OCI-LY1 (cell line): Measurements from ENCODE around the gene VKORC1.
"Not testable (repeated sequence)": the region's sequence is repeated elsewhere in the genome, so short reads cannot be mapped to it uniquely, and the experiment has no call there.

Experiments used
- H2AFZ ChIP-seq: fragments of 200-600 bp; sonication (generic), shearing (Covaris generic); 2 replicates; pipeline ENCODE4 v1.6.0; 2014; ENCODE audit warnings: antibody characterized with exemption, mild to moderate bottlenecking, low read length
- H3F3A ChIP-seq: fragments of 200-600 bp; sonication (generic), shearing (Covaris generic); 2 replicates; pipeline ENCODE4 v1.6.0; 2014; ENCODE audit warnings: mild to moderate bottlenecking, antibody characterized with exemption, low read length, moderate library complexity; ENCODE audit not compliant: insufficient read depth
- H3K27ac ChIP-seq: fragments of 200-600 bp; sonication (generic); 2 replicates; pipeline ENCODE4 v1.5.1; 2014; ENCODE audit warnings: low read length, mixed run types, mild to moderate bottlenecking, low read depth; ENCODE audit not compliant: poor library complexity, severe bottlenecking
- H3K27me3 ChIP-seq: fragments of 200-600 bp; sonication (generic); 2 replicates; pipeline ENCODE4 v1.6.0; 2014; ENCODE audit warnings: antibody characterized with exemption, mild to moderate bottlenecking, low read length, moderate library complexity; ENCODE audit not compliant: insufficient read depth
- H3K36me3 ChIP-seq: fragments of 200-600 bp; sonication (generic); 2 replicates; pipeline ENCODE4 v1.6.1; 2014; ENCODE audit warnings: mild to moderate bottlenecking, antibody characterized with exemption, low read length, moderate library complexity, mixed read lengths; ENCODE audit not compliant: insufficient read depth
- H3K4me1 ChIP-seq: fragments of 200-600 bp; sonication (generic); 2 replicates; pipeline ENCODE4 v1.5.1; 2014; ENCODE audit warnings: mild to moderate bottlenecking, low read length, moderate library complexity; ENCODE audit not compliant: insufficient read depth, severe bottlenecking
- H3K4me2 ChIP-seq: fragments of 200-600 bp; sonication (generic), shearing (Covaris generic); 2 replicates; pipeline ENCODE4 v1.6.1; 2014; ENCODE audit warnings: low read length
- H3K4me3 ChIP-seq: fragments of 200-600 bp; sonication (generic); 2 replicates; pipeline ENCODE4 v1.5.1; 2014; ENCODE audit warnings: low read length, low read depth, mild to moderate bottlenecking, mixed read lengths; ENCODE audit not compliant: poor library complexity, severe bottlenecking
- H3K79me2 ChIP-seq: fragments of 200-600 bp; shearing (Covaris generic); 2 replicates; pipeline ENCODE4 v1.6.1; 2016; ENCODE audit warnings: mixed run types, low read length, mixed read lengths; ENCODE audit not compliant: insufficient read depth
- H3K9ac ChIP-seq: fragments of 200-600 bp; sonication (generic), shearing (Covaris generic); 2 replicates; pipeline ENCODE4 v1.6.1; 2014; ENCODE audit warnings: mild to moderate bottlenecking, low read length, mixed read lengths
- H3K9me2 ChIP-seq: fragments of 200-600 bp; sonication (generic), shearing (Covaris generic); 2 replicates; pipeline ENCODE4 v1.6.1; 2014; ENCODE audit warnings: low read depth, mild to moderate bottlenecking, low read length, mixed read lengths
- H3K9me3 ChIP-seq: fragments of 200-600 bp; shearing (Covaris generic); 2 replicates; pipeline ENCODE4 v1.6.1; 2014; ENCODE audit warnings: low read length, mixed read lengths
- H4K20me1 ChIP-seq: fragments of 200-600 bp; sonication (generic), shearing (Covaris generic); 2 replicates; pipeline ENCODE4 v1.6.0; 2016; ENCODE audit warnings: mild to moderate bottlenecking, low read length; ENCODE audit not compliant: insufficient read depth
- CTCF ChIP-seq: fragments of 200-600 bp; sonication (generic), shearing (Covaris generic); IDR thresholded peaks from 2 replicates; pipeline ENCODE4 v1.5.1; 2017; ENCODE audit warnings: mild to moderate bottlenecking, antibody characterized with exemption, low read length, moderate library complexity, mixed read lengths
- EZH2 ChIP-seq: fragments of 200-600 bp; sonication (generic), shearing (Covaris generic); IDR thresholded peaks from 2 replicates; pipeline ENCODE4 v1.8.0; 2017; ENCODE audit warnings: borderline replicate concordance, mixed run types, mild to moderate bottlenecking, antibody characterized with exemption, low read length, moderate library complexity, mixed read lengths

The VKORC1 gene

GRCh38 chr16:31107465-31107867, 12.9 kb upstream of the VKORC1 start:
- Histone ChIP-seq H3F3A (peaks cover 5% of the 10 kb centered on the region), H3K9me2 (no peaks in the 10 kb centered on the region), H3K9me3 (no peaks in the 10 kb centered on the region), H3K27me3 (no peaks in the 10 kb centered on the region), H2AFZ (no peak overlapping the region), H3K4me2 (peak overlapping the region; percentile 94), H3K27ac (peak overlapping the region; percentile 64), H3K4me1 (peaks cover 25% of the 10 kb centered on the region), H3K36me3 (peaks cover 26% of the 10 kb centered on the region), H3K9ac (peak overlapping the region; percentile 95; the same call in 1 of the 2 replicates), H4K20me1 (no peaks in the 10 kb centered on the region), H3K79me2 (no peaks in the 10 kb centered on the region), H3K4me3 (peak overlapping the region; percentile 95)
- no peak for TF ChIP-seq CTCF
- no peak for TF ChIP-seq EZH2

DNA sequence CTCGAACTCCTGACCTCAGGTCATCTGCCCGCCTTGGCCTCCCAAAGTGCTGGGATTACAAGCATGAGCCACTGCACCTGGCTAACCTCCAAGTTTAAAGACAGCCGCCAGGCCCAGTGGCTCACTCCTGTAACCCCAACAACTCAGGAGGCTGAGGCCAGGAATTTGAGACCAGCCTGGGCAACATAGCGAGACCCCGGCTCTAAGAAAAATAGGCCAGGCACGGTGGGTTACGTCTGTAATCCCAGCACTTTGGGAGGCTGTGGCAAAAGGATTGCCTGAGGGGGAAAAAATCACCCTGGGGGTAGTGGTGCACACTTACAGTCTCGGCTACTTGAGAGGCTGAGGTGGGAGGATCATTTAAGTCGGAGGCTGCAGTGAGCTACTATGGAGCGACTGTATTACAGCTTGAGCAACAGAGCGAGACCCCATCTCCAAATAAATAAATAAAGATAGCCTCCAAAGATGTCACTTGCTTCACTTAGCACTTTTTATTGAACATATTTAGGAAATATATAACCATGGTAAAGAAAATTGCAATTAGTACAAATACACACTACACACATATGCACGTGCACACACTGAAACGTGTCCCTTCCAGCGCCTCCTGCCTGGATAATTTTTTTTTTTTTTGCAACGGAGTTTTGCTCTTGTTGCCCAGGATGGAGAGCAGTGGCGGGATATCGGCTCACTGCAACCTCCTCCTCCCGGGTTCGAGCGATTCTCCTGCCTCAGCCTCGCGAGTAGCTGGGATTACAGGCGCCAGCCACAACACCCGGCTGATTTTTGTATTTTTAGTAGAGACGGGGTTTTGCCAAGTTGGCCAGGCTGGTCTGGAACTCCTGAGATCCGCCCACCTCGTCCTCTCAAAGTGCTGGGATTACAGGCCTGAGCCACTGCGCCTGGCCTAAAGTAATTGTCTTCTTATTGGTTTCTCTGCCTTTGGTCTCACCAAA, 12.2 kb upstream of the VKORC1 start:
- Histone ChIP-seq H4K20me1 (no peaks in the 10 kb centered on the region), H3K79me2 (no peaks in the 10 kb centered on the region), H3K4me3 (no peak overlapping the region), H3K36me3 (peaks cover 20% of the 10 kb centered on the region; the same call in 1 of the 2 replicates), H3K9me3 (no peaks in the 10 kb centered on the region), H3K4me1 (peaks cover 25% of the 10 kb centered on the region), H3K9me2 (no peaks in the 10 kb centered on the region), H3K4me2 (peak overlapping the region; percentile 94; the same call in 1 of the 2 replicates), H3K27me3 (no peaks in the 10 kb centered on the region), H3K27ac (peak overlapping the region; percentile 64), H3K9ac (no peak overlapping the region), H2AFZ (no peak overlapping the region), H3F3A (peaks cover 5% of the 10 kb centered on the region)
- TF ChIP-seq CTCF (no peak), EZH2 (no peak)

DNA sequence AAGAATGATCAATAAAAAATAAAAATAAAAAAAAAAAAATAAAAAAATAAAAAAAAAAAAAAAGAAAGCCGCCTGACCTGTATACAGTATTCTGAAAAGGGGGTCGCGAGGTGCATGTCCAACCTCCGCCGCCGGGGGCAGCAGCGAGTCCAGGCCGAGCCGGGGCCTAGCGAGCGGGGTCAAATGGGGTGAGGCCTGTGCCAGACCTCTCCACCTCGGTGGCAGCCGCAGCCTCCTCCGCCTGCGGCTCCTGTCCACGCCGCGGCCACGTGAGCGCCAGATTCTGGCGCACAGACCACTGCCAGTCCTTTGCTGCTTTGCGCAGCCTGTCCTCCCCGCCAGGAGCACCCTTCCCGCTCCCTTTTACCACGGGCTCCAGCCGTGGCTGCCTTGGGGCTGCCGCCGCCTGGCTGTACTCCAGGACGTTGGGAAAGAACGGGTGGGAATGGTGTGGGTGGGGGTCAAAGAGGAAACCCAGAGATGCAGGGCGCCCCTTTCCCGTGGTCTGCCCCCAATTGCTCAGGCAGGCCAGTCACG, 11.1 kb upstream of the VKORC1 start:
- H4K20me1 ChIP-seq = no peaks in the 10 kb centered on the region
- H3K79me2 ChIP-seq = no peaks in the 10 kb centered on the region
- peaks cover 13% of the 10 kb centered on the region; the same call in 1 of the 2 replicates for H3K36me3 ChIP-seq
- peak overlapping the region; percentile 43 for H3K4me2 ChIP-seq
- H3K27me3 ChIP-seq = no peaks in the 10 kb centered on the region
- H3K4me1 ChIP-seq = peaks cover 25% of the 10 kb centered on the region
- H3K9me3 ChIP-seq = no peaks in the 10 kb centered on the region
- peak overlapping the region; percentile 10 for H3K4me3 ChIP-seq
- H3K9me2 ChIP-seq = no peaks in the 10 kb centered on the region
- H2AFZ ChIP-seq = no peak overlapping the region
- TF ChIP-seq CTCF = peak; percentile 60
- TF ChIP-seq EZH2 = no peak
- peaks cover 5% of the 10 kb centered on the region for H3F3A ChIP-seq
- peak overlapping the region; percentile 39; the same call in 1 of the 2 replicates for H3K9ac ChIP-seq
- H3K27ac ChIP-seq = no peak overlapping the region

DNA sequence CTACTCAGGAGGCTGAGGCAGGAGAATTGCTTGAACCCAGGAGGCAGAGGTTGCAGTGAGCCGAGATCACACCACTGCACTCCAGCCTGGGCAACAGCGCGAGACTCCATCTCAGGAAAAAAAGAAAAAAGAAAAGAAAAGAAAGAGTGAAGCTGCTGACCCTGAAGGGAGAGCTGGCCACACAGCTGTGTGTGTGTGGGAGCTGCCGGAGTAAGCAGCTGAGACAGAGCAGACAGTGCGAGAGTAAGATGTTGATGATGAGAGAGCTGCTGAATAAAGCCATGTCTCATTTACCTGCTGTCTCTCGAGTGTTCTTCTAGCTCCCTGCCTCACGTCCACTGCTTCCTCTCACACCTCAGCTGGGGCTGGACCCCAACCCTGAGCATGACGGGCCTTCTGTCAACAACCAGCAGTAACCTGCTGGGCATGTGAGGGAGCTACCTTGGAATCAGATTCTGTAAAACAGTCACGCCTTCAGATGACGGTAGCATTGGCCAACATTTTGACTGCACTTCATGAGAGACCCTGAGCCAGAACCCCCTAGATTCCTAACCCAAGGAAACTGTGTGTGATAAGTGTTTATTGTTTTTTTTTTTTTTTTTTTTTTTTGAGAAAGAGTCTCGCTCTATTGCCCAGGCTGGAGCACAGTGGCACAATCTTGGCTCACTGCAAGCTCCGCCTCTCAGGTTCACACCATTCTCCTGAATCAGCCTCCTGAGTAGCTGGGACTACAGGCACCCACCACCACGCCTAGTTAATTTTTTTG, 6.5 kb upstream of the VKORC1 start:
- H3K9me2 ChIP-seq, H3K36me3 ChIP-seq, H3K27me3 ChIP-seq, H3F3A ChIP-seq, H3K9ac ChIP-seq, H3K79me2 ChIP-seq, H3K4me1 ChIP-seq, H3K9me3 ChIP-seq, H3K4me3 ChIP-seq, H3K4me2 ChIP-seq, H4K20me1 ChIP-seq, H2AFZ ChIP-seq, H3K27ac ChIP-seq: not testable (repeated sequence)
